Measurements from ENCODE around the gene JAKMIP1. TPM values are rescaled to one million over a fixed set of nuclear protein-coding genes. Genes with fewer than 3 reads are reported as not detected.

The JAKMIP1 gene
- total RNA-seq, 1 experiment from 2014 or later: not detected

- CTCF ChIA-PET: no interaction called here
- no peaks in the 10 kb centered on the region for H4K20me1 ChIP-seq (ENCODE audit: insufficient read depth)
- H3K9me3 ChIP-seq (ENCODE audit: control insufficient read depth in 1 of 2, insufficient read depth in 1 of 2, low read depth in 1 of 2, low read length in 2 of 2): no peaks in the 10 kb centered on the region
- no peak for TF ChIP-seq RAD21 (IDR thresholded peaks at IDR 0.05; ENCODE audit: low read depth)
- TF ChIP-seq MAX (IDR thresholded peaks at IDR 0.05): no peak
- TF ChIP-seq YY1 (IDR thresholded peaks at IDR 0.05; ENCODE audit: extremely low read depth, insufficient replicate concordance, low read depth, low read length): no peak
- TF ChIP-seq REST (IDR thresholded peaks at IDR 0.05; ENCODE audit: low read depth): no peak
- no peak for TF ChIP-seq ZNF274 (IDR thresholded peaks at IDR 0.05; ENCODE audit: low read depth, low read length)
- TF ChIP-seq ATF3 (IDR thresholded peaks at IDR 0.05): no peak
- no peak for TF ChIP-seq POLR2A (IDR thresholded peaks at IDR 0.05; ENCODE audit: borderline replicate concordance, extremely low read depth, insufficient read depth, insufficient read length)
- no peak for TF ChIP-seq SIN3A (IDR thresholded peaks at IDR 0.05; ENCODE audit: low read depth)
- no peak for TF ChIP-seq SP1 (IDR thresholded peaks at IDR 0.05; ENCODE audit: low read depth)
- no peak for TF ChIP-seq ZBTB33 (IDR thresholded peaks at IDR 0.05; ENCODE audit: extremely low read depth, insufficient replicate concordance, low read length)
- no peak for TF ChIP-seq FOSL1 (IDR thresholded peaks at IDR 0.05; ENCODE audit: low read depth)
- no peak for TF ChIP-seq ZFX (IDR thresholded peaks at IDR 0.05)
- no peak for TF ChIP-seq TCF7L2 (IDR thresholded peaks at IDR 0.05; ENCODE audit: borderline replicate concordance, extremely low read depth, insufficient read depth, insufficient read length)
- TF ChIP-seq POLR2AphosphoS5 (IDR thresholded peaks at IDR 0.05; ENCODE audit: low read depth, low read length): no peak
- TF ChIP-seq EZH2 (IDR thresholded peaks at IDR 0.05): no peak
- no peak for TF ChIP-seq EZH2phosphoT487 (IDR thresholded peaks at IDR 0.05; ENCODE audit: borderline replicate concordance)
- TF ChIP-seq CTCF (IDR thresholded peaks at IDR 0.05 in 2 of 3, conservative IDR thresholded peaks at IDR 0.05 in 1 of 3; ENCODE audit: borderline replicate concordance in 1 of 3, insufficient read depth in 1 of 3, low read depth in 2 of 3, low read length in 2 of 3): no peak
- BruUV-seq (replicated peaks): no TSS peak
- DNase-seq (ENCODE audit: low read depth, low spot score) (no peak), ATAC-seq (no peak)
- no peaks in the 10 kb centered on the region for H3K36me3 ChIP-seq (ENCODE audit: control insufficient read depth in 1 of 2, insufficient read depth in 2 of 2, low read length in 2 of 2)
- H3K4me3 ChIP-seq (replicated peaks in 1 of 2; ENCODE audit: low read depth in 1 of 2, low read length in 2 of 2): no peak overlapping the region
- no peaks in the 10 kb centered on the region for H3K9me2 ChIP-seq (ENCODE audit: insufficient read depth)
- no peak overlapping the region for H2AFZ ChIP-seq (ENCODE audit: low read depth, low read length, poor library complexity, severe bottlenecking)
- intact Hi-C loops (cut with micrococcal nuclease): no loop called here
- RAD21 ChIA-PET (ENCODE audit: low non-redundant PET in 1 of 2, low total read pairs in 2 of 2, uncharacterized antibody in 2 of 2, unreplicated experiment in 2 of 2): no interaction called here
- H3K79me2 ChIP-seq (ENCODE audit: insufficient read depth, low read length): no peaks in the 10 kb centered on the region
- no peak overlapping the region for H3K9ac ChIP-seq (ENCODE audit: low read length)
- H3K4me2 ChIP-seq (ENCODE audit: low read length): no peak overlapping the region
- POLR2A ChIA-PET: no interaction called here
- peaks cover 24% of the 10 kb centered on the region; the same call in 1 of the 2 replicates for H3K27me3 ChIP-seq (ENCODE audit: insufficient read depth, low read length)
- no peak overlapping the region for H3K27ac ChIP-seq (ENCODE audit: low read depth, low read length)
- no peaks in the 10 kb centered on the region for H3K4me1 ChIP-seq (ENCODE audit: control insufficient read depth in 1 of 2, insufficient read depth in 2 of 2, low read length in 2 of 2)
Measured at GRCh38 chr4:6069845-6070709, 130.3 kb downstream of the JAKMIP1 start.
